CD4-positive, CD25-positive, alpha-beta regulatory T cell (primary cell): Measurements from ENCODE around the gene SRCAP. TPM values are rescaled to one million over a fixed set of nuclear protein-coding genes. Genes with fewer than 3 reads are reported as not detected.
A peak's percentile ranks its signal among the peaks of the same experiment; 100 is the strongest.

Experiments
- ATAC-seq, 2 donors: fragments of 150-1000 bp; cut with Tn5 transposase; one replicate each; pipeline ENCODE4 v1.10.0; 2021; ENCODE audit warnings: low read depth in 2 of 2, moderate number of reproducible peaks in 2 of 2, moderate library complexity in 1 of 2
- DNase-seq, 3 donors: peaks; one replicate each; pipeline versions ENCODE4 v3.0.0 to v3.0.0-alpha.2; 2012 to 2022; ENCODE audit warnings: mixed read lengths in 1 of 3
- H3K27ac ChIP-seq: one replicate; pipeline ENCODE4 v1.7.0; 2013; ENCODE audit warnings: mild to moderate bottlenecking, low read length; ENCODE audit not compliant: insufficient read depth, poor library complexity, severe bottlenecking
- H3K27me3 ChIP-seq: one replicate; pipeline ENCODE4 v1.7.0; 2013; ENCODE audit warnings: low read length; ENCODE audit not compliant: control insufficient read depth, insufficient read depth
- H3K36me3 ChIP-seq: one replicate; pipeline ENCODE4 v1.7.0; 2013; ENCODE audit warnings: mild to moderate bottlenecking, low read length, moderate library complexity; ENCODE audit not compliant: control insufficient read depth, insufficient read depth
- H3K4me1 ChIP-seq: 2 replicates; pipeline ENCODE4 v1.7.0; 2013; ENCODE audit warnings: mild to moderate bottlenecking, low read length; ENCODE audit not compliant: insufficient read depth, control insufficient read depth, poor library complexity, severe bottlenecking
- H3K4me3 ChIP-seq: one replicate; pipeline ENCODE4 v1.7.0; 2013; ENCODE audit warnings: low read depth, mild to moderate bottlenecking, low read length, moderate library complexity
- H3K9me3 ChIP-seq, 2 experiments: 1 replicate in 1 of 2; 2 replicates in 1 of 2; pipeline ENCODE4 v1.7.0; 2013; ENCODE audit warnings: low read length in 2 of 2, mild to moderate bottlenecking in 1 of 2, moderate library complexity in 1 of 2; ENCODE audit not compliant: control insufficient read depth in 2 of 2
- H3K27ac Mint-ChIP-seq, 3 donors: one replicate each; pipeline ENCODE4 v1.8.0; 2020 to 2022; ENCODE audit warnings: mild to moderate bottlenecking in 3 of 3, mixed read lengths in 3 of 3, moderate library complexity in 2 of 3
- H3K27me3 Mint-ChIP-seq: one replicate; pipeline ENCODE4 v1.8.0; 2022; ENCODE audit warnings: mild to moderate bottlenecking, mixed read lengths
- H3K36me3 Mint-ChIP-seq: one replicate; pipeline ENCODE4 v1.8.0; 2020; ENCODE audit warnings: mixed read lengths
- H3K4me1 Mint-ChIP-seq, 4 donors: one replicate each; pipeline ENCODE4 v1.8.0; 2020 to 2022; ENCODE audit warnings: mixed read lengths in 4 of 4, mild to moderate bottlenecking in 1 of 4
- H3K4me3 Mint-ChIP-seq, 4 donors: one replicate each; pipeline ENCODE4 v1.8.0; 2020 to 2022; ENCODE audit warnings: mild to moderate bottlenecking in 4 of 4, mixed read lengths in 4 of 4, moderate library complexity in 3 of 4
- H3K9me3 Mint-ChIP-seq, 7 donors: one replicate each; pipeline ENCODE4 v1.8.0; 2020 to 2022; ENCODE audit warnings: mixed read lengths in 7 of 7, mild to moderate bottlenecking in 3 of 7, moderate library complexity in 2 of 7
- polyA plus RNA-seq, 4 donors: library from polyadenylated mRNA; unstranded; fragments of 300-500 nt; fragmentation: Illumina TruSeq; gene quantifications; one replicate each; pipeline ENCODE4 v1.2.3, GENCODE V29; 2021
- total RNA-seq: library from RNA; stranded (reverse); gene quantifications from one replicate; pipeline ENCODE4 v1.2.3, GENCODE V29; 2022

The SRCAP gene
- total and polyA plus RNA-seq, 5 donors from 2014 or later: 4.9 to 83.0 (median 9.4) TPM

GRCh38 chr16:30748634-30749445 lies 49.9 kb downstream of the SRCAP start:
- no peaks in the 10 kb centered on the region for H3K9me3 Mint-ChIP-seq
- no peak for ATAC-seq
- peaks cover 9% of the 10 kb centered on the region for H3K4me1 ChIP-seq

GRCh38 chr16:30750201-30750600 lies 51.2 kb downstream of the SRCAP start:
- Histone ChIP-seq H3K36me3 (peaks cover 30% of the 10 kb centered on the region), H3K4me3 (no peak overlapping the region)
- H3K4me3 Mint-ChIP-seq: peak overlapping the region; percentile 84 to 94 (median 92)

More at GRCh38 chr16:30748634-30749445, 49.9 kb downstream of the SRCAP start:
- H3K4me3 Mint-ChIP-seq: peak overlapping the region; percentile 91 to 98 (median 95)
- Histone ChIP-seq H3K27me3 (no peaks in the 10 kb centered on the region), H3K27ac (peak overlapping the region; percentile 68), H3K4me3 (no peak overlapping the region), H3K36me3 (peaks cover 27% of the 10 kb centered on the region), H3K9me3 (no peaks in the 10 kb centered on the region)
- no peaks in the 10 kb centered on the region for H3K27me3 Mint-ChIP-seq
- peak; percentile 12 to 32 (median 27) for DNase-seq
- H3K27ac Mint-ChIP-seq: peak overlapping the region in 2 of 3 donors; percentile 78 to 93
- H3K36me3 Mint-ChIP-seq: peaks cover 22% of the 10 kb centered on the region
- peaks cover 5 to 32% (median 21%) of the 10 kb centered on the region in 4 donors for H3K4me1 Mint-ChIP-seq

GRCh38 chr16:30750876-30751465 lies 52.0 kb downstream of the SRCAP start:
- peaks cover 5 to 32% (median 20%) of the 10 kb centered on the region in 4 donors for H3K4me1 Mint-ChIP-seq
- H3K4me3 Mint-ChIP-seq: peak overlapping the region; percentile 22 to 94 (median 85)
- ATAC-seq (no peak), DNase-seq (no peak)
- peaks cover 31% of the 10 kb centered on the region for H3K36me3 ChIP-seq
- no peaks in the 10 kb centered on the region for H3K9me3 ChIP-seq
- H3K27me3 ChIP-seq: no peaks in the 10 kb centered on the region
- no peaks in the 10 kb centered on the region for H3K9me3 Mint-ChIP-seq
- H3K4me3 ChIP-seq: no peak overlapping the region
- peaks cover 26% of the 10 kb centered on the region for H3K36me3 Mint-ChIP-seq
- no peaks in the 10 kb centered on the region for H3K27me3 Mint-ChIP-seq
- H3K27ac Mint-ChIP-seq: peak overlapping the region in 1 of 3 donors; percentile 58
- peaks cover 9% of the 10 kb centered on the region for H3K4me1 ChIP-seq
- H3K27ac ChIP-seq: no peak overlapping the region

More at GRCh38 chr16:30750201-30750600, 51.2 kb downstream of the SRCAP start:
- Mint-ChIP-seq H3K27ac (peak overlapping the region in 1 of 3 donors; percentile 58), H3K36me3 (peaks cover 20% of the 10 kb centered on the region), H3K27me3 (no peaks in the 10 kb centered on the region), H3K9me3 (no peaks in the 10 kb centered on the region), H3K4me1 (peaks cover 5 to 32% (median 21%) of the 10 kb centered on the region in 4 donors)
- H3K27ac ChIP-seq: no peak overlapping the region
- H3K9me3 ChIP-seq: no peaks in the 10 kb centered on the region
- ATAC-seq: no peak
- H3K27me3 ChIP-seq: no peaks in the 10 kb centered on the region
- peaks cover 9% of the 10 kb centered on the region for H3K4me1 ChIP-seq
- DNase-seq: no peak

GRCh38 chr16:30753596-30753995 lies 54.6 kb downstream of the SRCAP start:
- DNase-seq (no peak), ATAC-seq (no peak)
- H3K27me3 ChIP-seq: no peaks in the 10 kb centered on the region
- peaks cover 0 to 18% (median 11%) of the 10 kb centered on the region in 4 donors for H3K4me1 Mint-ChIP-seq
- peaks cover 29% of the 10 kb centered on the region for H3K36me3 Mint-ChIP-seq
- H3K36me3 ChIP-seq: peaks cover 35% of the 10 kb centered on the region
- H3K27ac ChIP-seq: no peak overlapping the region
- H3K9me3 Mint-ChIP-seq: no peaks in the 10 kb centered on the region
- H3K4me3 Mint-ChIP-seq: no peak overlapping the region
- H3K27me3 Mint-ChIP-seq: no peaks in the 10 kb centered on the region
- H3K4me3 ChIP-seq: no peak overlapping the region
- no peak overlapping the region for H3K27ac Mint-ChIP-seq
- peaks cover 2% of the 10 kb centered on the region for H3K4me1 ChIP-seq
- H3K9me3 ChIP-seq: no peaks in the 10 kb centered on the region

- Mint-ChIP-seq H3K27ac (no peak overlapping the region), H3K27me3 (no peaks in the 10 kb centered on the region), H3K36me3 (peaks cover 20% of the 10 kb centered on the region), H3K4me1 (peaks cover 0 to 10% (median 9%) of the 10 kb centered on the region in 4 donors), H3K9me3 (no peaks in the 10 kb centered on the region), H3K4me3 (peak overlapping the region in 1 of 4 donors; percentile 73)
- no peak overlapping the region for H3K27ac ChIP-seq
- H3K4me3 ChIP-seq: no peak overlapping the region
- H3K4me1 ChIP-seq: peaks cover 5% of the 10 kb centered on the region
- DNase-seq (no peak), ATAC-seq (no peak)
- H3K9me3 ChIP-seq: no peaks in the 10 kb centered on the region
- H3K27me3 ChIP-seq: no peaks in the 10 kb centered on the region
- peaks cover 28% of the 10 kb centered on the region for H3K36me3 ChIP-seq
Observed at GRCh38 chr16:30755955-30756780, 57.2 kb downstream of the SRCAP start.

- Histone ChIP-seq H3K4me3 (no peak overlapping the region), H3K9me3 (no peaks in the 10 kb centered on the region), H3K4me1 (peaks cover 8% of the 10 kb centered on the region), H3K27ac (no peak overlapping the region), H3K27me3 (no peaks in the 10 kb centered on the region), H3K36me3 (peaks cover 24% of the 10 kb centered on the region)
- H3K27ac Mint-ChIP-seq: no peak overlapping the region
- H3K4me1 Mint-ChIP-seq: peaks cover 0 to 9% (median 7%) of the 10 kb centered on the region in 4 donors
- no peak for DNase-seq
- ATAC-seq: no peak
- no peaks in the 10 kb centered on the region for H3K27me3 Mint-ChIP-seq
- no peaks in the 10 kb centered on the region for H3K9me3 Mint-ChIP-seq
- H3K36me3 Mint-ChIP-seq: peaks cover 15% of the 10 kb centered on the region
- no peak overlapping the region for H3K4me3 Mint-ChIP-seq
Observed at GRCh38 chr16:30756781-30757100, 57.8 kb downstream of the SRCAP start.

- Histone ChIP-seq H3K36me3 (peaks cover 24% of the 10 kb centered on the region), H3K27me3 (no peaks in the 10 kb centered on the region), H3K4me1 (peaks cover 9% of the 10 kb centered on the region), H3K4me3 (no peak overlapping the region), H3K9me3 (no peaks in the 10 kb centered on the region), H3K27ac (no peak overlapping the region)
- Mint-ChIP-seq H3K4me3 (peak overlapping the region in 1 of 4 donors; percentile 58), H3K27me3 (no peaks in the 10 kb centered on the region), H3K4me1 (peaks cover 0 to 14% (median 10%) of the 10 kb centered on the region in 4 donors), H3K9me3 (no peaks in the 10 kb centered on the region), H3K36me3 (peaks cover 15% of the 10 kb centered on the region), H3K27ac (no peak overlapping the region)
- DNase-seq (no peak), ATAC-seq (no peak)
Observed at GRCh38 chr16:30757316-30757715, 58.3 kb downstream of the SRCAP start.
